HG03097 (cell line): ENCODE measurements around the gene SNX27.

Experiments used
- ATAC-seq: cut with Tn5 transposase; IDR thresholded peaks from one replicate; pipeline ENCODE4 v1.9.1; 2021; ENCODE audit not compliant: unreplicated experiment, low FRiP score

Gene SNX27

GRCh38 chr1:151611832-151612500 is at the start of gene SNX27:
TSS of gene SNX27 (plus strand) at chr1:151612050. CDS start at chr1:151612202, 152 bp downstream.
- ATAC-seq = peak; percentile 67

GRCh38 chr1:151562661-151563060 is 49.2 kb upstream of the SNX27 start:
- ATAC-seq = no peak

- no peak for ATAC-seq
Measured at GRCh38 chr1:151563376-151563775, 48.5 kb upstream of the SNX27 start.

- no peak for ATAC-seq
Measured at GRCh38 chr1:151565502-151566189, 46.2 kb upstream of the SNX27 start.

- no peak for ATAC-seq
Measured at GRCh38 chr1:151568626-151569088, 43.2 kb upstream of the SNX27 start.

GRCh38 chr1:151570819-151571218 is 41.0 kb upstream of the SNX27 start:
- ATAC-seq = no peak

GRCh38 chr1:151574575-151575529 is 37.0 kb upstream of the SNX27 start:
- ATAC-seq = no peak

- no peak for ATAC-seq
Measured at GRCh38 chr1:151577173-151577572, 34.7 kb upstream of the SNX27 start.

GRCh38 chr1:151578941-151579340 is 32.9 kb upstream of the SNX27 start:
- no peak for ATAC-seq

GRCh38 chr1:151579436-151580225 is 32.2 kb upstream of the SNX27 start:
- ATAC-seq = no peak

GRCh38 chr1:151581451-151581850 is 30.4 kb upstream of the SNX27 start:
- ATAC-seq = no peak

GRCh38 chr1:151581921-151582320 is 29.9 kb upstream of the SNX27 start:
- no peak for ATAC-seq

- no peak for ATAC-seq
Measured at GRCh38 chr1:151583796-151584195, 28.1 kb upstream of the SNX27 start.

- ATAC-seq = no peak
Measured at GRCh38 chr1:151584278-151584677, 27.6 kb upstream of the SNX27 start.

GRCh38 chr1:151584780-151585179 is 27.1 kb upstream of the SNX27 start:
- no peak for ATAC-seq

- no peak for ATAC-seq
Measured at GRCh38 chr1:151585622-151586021, 26.2 kb upstream of the SNX27 start.

GRCh38 chr1:151590961-151591360 is 20.9 kb upstream of the SNX27 start:
- no peak for ATAC-seq

- ATAC-seq = no peak
Measured at GRCh38 chr1:151593730-151594129, 18.1 kb upstream of the SNX27 start.

- ATAC-seq = no peak
Measured at GRCh38 chr1:151594143-151594625, 17.7 kb upstream of the SNX27 start.
